ENCODE measurements around the gene TEX261.

DNA sequence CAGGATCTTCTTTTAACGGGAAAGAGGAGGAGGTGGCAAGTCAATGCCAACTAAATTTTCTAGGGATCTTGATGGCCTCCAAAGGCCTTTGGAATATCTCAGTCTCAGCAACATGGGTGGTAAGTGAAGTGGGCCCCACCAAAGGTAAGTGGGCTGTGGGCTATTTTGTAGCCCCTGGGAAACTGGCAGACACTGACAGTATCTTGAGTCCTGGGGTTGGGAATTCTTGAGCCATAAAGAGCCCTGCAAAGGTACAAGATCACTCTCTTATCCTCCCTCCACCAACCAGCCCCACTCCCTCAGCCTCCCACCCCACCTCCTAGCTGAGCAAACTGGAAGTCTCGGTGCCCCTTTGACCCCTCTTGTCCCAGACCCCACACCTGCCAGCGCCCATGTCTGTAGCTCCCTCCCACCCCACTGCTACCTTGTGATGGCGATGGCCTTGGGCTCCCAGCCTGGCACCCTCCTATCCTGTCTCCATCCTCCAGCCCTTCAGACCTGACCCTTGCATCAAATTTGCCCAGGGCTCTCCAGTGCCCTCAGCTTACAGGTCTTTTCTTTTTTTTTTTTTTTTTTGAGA is 50.5 kb downstream of the TEX261 start:
- TF ChIP-seq, protein P1, sequence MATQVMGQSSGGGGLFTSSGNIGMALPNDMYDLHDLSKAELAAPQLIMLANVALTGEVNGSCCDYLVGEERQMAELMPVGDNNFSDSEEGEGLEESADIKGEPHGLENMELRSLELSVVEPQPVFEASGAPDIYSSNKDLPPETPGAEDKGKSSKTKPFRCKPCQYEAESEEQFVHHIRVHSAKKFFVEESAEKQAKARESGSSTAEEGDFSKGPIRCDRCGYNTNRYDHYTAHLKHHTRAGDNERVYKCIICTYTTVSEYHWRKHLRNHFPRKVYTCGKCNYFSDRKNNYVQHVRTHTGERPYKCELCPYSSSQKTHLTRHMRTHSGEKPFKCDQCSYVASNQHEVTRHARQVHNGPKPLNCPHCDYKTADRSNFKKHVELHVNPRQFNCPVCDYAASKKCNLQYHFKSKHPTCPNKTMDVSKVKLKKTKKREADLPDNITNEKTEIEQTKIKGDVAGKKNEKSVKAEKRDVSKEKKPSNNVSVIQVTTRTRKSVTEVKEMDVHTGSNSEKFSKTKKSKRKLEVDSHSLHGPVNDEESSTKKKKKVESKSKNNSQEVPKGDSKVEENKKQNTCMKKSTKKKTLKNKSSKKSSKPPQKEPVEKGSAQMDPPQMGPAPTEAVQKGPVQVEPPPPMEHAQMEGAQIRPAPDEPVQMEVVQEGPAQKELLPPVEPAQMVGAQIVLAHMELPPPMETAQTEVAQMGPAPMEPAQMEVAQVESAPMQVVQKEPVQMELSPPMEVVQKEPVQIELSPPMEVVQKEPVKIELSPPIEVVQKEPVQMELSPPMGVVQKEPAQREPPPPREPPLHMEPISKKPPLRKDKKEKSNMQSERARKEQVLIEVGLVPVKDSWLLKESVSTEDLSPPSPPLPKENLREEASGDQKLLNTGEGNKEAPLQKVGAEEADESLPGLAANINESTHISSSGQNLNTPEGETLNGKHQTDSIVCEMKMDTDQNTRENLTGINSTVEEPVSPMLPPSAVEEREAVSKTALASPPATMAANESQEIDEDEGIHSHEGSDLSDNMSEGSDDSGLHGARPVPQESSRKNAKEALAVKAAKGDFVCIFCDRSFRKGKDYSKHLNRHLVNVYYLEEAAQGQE (IDR thresholded peaks at IDR 0.05; ENCODE audit: insufficient read depth in 1 of 2, low read depth in 2 of 2, low read length in 2 of 2): no peak
- TF ChIP-seq POLR2AphosphoS5 (IDR thresholded peaks at IDR 0.05; ENCODE audit: low read depth, low read length) (no peak), TAF1 (IDR thresholded peaks at IDR 0.05; ENCODE audit: borderline replicate concordance, insufficient read depth, low read length) (no peak)

Data from PFSK-1 (cell line).